OCI-LY1 (cell line): ENCODE results near the gene CKMT2.

ENCODE experiments used
- H2AFZ ChIP-seq: fragments of 200-600 bp; sonication (generic), shearing (Covaris generic); 2 replicates; pipeline ENCODE4 v1.6.0; 2014; ENCODE audit warnings: antibody characterized with exemption, mild to moderate bottlenecking, low read length
- H3F3A ChIP-seq: fragments of 200-600 bp; sonication (generic), shearing (Covaris generic); 2 replicates; pipeline ENCODE4 v1.6.0; 2014; ENCODE audit warnings: mild to moderate bottlenecking, antibody characterized with exemption, low read length, moderate library complexity; ENCODE audit not compliant: insufficient read depth
- H3K27ac ChIP-seq: fragments of 200-600 bp; sonication (generic); 2 replicates; pipeline ENCODE4 v1.5.1; 2014; ENCODE audit warnings: low read length, mixed run types, mild to moderate bottlenecking, low read depth; ENCODE audit not compliant: poor library complexity, severe bottlenecking
- H3K27me3 ChIP-seq: fragments of 200-600 bp; sonication (generic); 2 replicates; pipeline ENCODE4 v1.6.0; 2014; ENCODE audit warnings: antibody characterized with exemption, mild to moderate bottlenecking, low read length, moderate library complexity; ENCODE audit not compliant: insufficient read depth
- H3K36me3 ChIP-seq: fragments of 200-600 bp; sonication (generic); 2 replicates; pipeline ENCODE4 v1.6.1; 2014; ENCODE audit warnings: mild to moderate bottlenecking, antibody characterized with exemption, low read length, moderate library complexity, mixed read lengths; ENCODE audit not compliant: insufficient read depth
- H3K4me1 ChIP-seq: fragments of 200-600 bp; sonication (generic); 2 replicates; pipeline ENCODE4 v1.5.1; 2014; ENCODE audit warnings: mild to moderate bottlenecking, low read length, moderate library complexity; ENCODE audit not compliant: insufficient read depth, severe bottlenecking
- H3K4me2 ChIP-seq: fragments of 200-600 bp; sonication (generic), shearing (Covaris generic); 2 replicates; pipeline ENCODE4 v1.6.1; 2014; ENCODE audit warnings: low read length
- H3K4me3 ChIP-seq: fragments of 200-600 bp; sonication (generic); 2 replicates; pipeline ENCODE4 v1.5.1; 2014; ENCODE audit warnings: low read length, low read depth, mild to moderate bottlenecking, mixed read lengths; ENCODE audit not compliant: poor library complexity, severe bottlenecking
- H3K79me2 ChIP-seq: fragments of 200-600 bp; shearing (Covaris generic); 2 replicates; pipeline ENCODE4 v1.6.1; 2016; ENCODE audit warnings: mixed run types, low read length, mixed read lengths; ENCODE audit not compliant: insufficient read depth
- H3K9ac ChIP-seq: fragments of 200-600 bp; sonication (generic), shearing (Covaris generic); 2 replicates; pipeline ENCODE4 v1.6.1; 2014; ENCODE audit warnings: mild to moderate bottlenecking, low read length, mixed read lengths
- H3K9me2 ChIP-seq: fragments of 200-600 bp; sonication (generic), shearing (Covaris generic); 2 replicates; pipeline ENCODE4 v1.6.1; 2014; ENCODE audit warnings: low read depth, mild to moderate bottlenecking, low read length, mixed read lengths
- H3K9me3 ChIP-seq: fragments of 200-600 bp; shearing (Covaris generic); 2 replicates; pipeline ENCODE4 v1.6.1; 2014; ENCODE audit warnings: low read length, mixed read lengths
- H4K20me1 ChIP-seq: fragments of 200-600 bp; sonication (generic), shearing (Covaris generic); 2 replicates; pipeline ENCODE4 v1.6.0; 2016; ENCODE audit warnings: mild to moderate bottlenecking, low read length; ENCODE audit not compliant: insufficient read depth
- EZH2 ChIP-seq: fragments of 200-600 bp; sonication (generic), shearing (Covaris generic); IDR thresholded peaks from 2 replicates; pipeline ENCODE4 v1.8.0; 2017; ENCODE audit warnings: borderline replicate concordance, mixed run types, mild to moderate bottlenecking, antibody characterized with exemption, low read length, moderate library complexity, mixed read lengths
- TF ChIP-seq, protein P1 (sequence below): fragments of 200-600 bp; sonication (generic), shearing (Covaris generic); IDR thresholded peaks from 2 replicates; pipeline ENCODE4 v1.5.1; 2017; ENCODE audit warnings: mild to moderate bottlenecking, antibody characterized with exemption, low read length, moderate library complexity, mixed read lengths

Gene CKMT2

DNA sequence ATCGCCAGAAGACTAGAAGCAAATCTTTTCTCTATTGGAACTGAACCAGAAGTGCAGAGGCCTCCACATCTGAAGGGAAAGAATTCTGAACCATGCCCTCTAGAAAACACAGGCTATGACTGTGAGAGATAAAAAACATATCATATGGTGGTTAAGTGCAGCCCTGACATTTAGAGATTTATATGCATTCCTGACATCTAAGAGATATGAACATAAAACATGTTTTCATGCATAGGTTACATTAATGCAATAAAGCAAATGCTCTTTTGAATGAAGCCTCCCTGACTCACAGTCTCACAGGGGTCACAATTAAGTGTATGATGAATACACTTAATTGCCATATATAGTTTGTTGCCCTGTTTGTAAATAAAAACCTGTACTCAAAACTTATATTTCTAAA, 28.9 kb upstream of the CKMT2 start:
- H3K4me3 ChIP-seq: no peak overlapping the region
- H3K9me3 ChIP-seq: no peaks in the 10 kb centered on the region
- H3K4me1 ChIP-seq: no peaks in the 10 kb centered on the region
- H2AFZ ChIP-seq: no peak overlapping the region
- no peaks in the 10 kb centered on the region for H3K27me3 ChIP-seq
- H3K4me2 ChIP-seq: no peak overlapping the region
- no peaks in the 10 kb centered on the region for H4K20me1 ChIP-seq
- H3K27ac ChIP-seq: no peak overlapping the region
- H3K9ac ChIP-seq: no peak overlapping the region
- TF ChIP-seq, protein P1, sequence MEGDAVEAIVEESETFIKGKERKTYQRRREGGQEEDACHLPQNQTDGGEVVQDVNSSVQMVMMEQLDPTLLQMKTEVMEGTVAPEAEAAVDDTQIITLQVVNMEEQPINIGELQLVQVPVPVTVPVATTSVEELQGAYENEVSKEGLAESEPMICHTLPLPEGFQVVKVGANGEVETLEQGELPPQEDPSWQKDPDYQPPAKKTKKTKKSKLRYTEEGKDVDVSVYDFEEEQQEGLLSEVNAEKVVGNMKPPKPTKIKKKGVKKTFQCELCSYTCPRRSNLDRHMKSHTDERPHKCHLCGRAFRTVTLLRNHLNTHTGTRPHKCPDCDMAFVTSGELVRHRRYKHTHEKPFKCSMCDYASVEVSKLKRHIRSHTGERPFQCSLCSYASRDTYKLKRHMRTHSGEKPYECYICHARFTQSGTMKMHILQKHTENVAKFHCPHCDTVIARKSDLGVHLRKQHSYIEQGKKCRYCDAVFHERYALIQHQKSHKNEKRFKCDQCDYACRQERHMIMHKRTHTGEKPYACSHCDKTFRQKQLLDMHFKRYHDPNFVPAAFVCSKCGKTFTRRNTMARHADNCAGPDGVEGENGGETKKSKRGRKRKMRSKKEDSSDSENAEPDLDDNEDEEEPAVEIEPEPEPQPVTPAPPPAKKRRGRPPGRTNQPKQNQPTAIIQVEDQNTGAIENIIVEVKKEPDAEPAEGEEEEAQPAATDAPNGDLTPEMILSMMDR: no peak
- TF ChIP-seq EZH2: no peak
- no peaks in the 10 kb centered on the region for H3F3A ChIP-seq
- no peaks in the 10 kb centered on the region for H3K36me3 ChIP-seq
- no peaks in the 10 kb centered on the region for H3K9me2 ChIP-seq
- H3K79me2 ChIP-seq: no peaks in the 10 kb centered on the region

DNA sequence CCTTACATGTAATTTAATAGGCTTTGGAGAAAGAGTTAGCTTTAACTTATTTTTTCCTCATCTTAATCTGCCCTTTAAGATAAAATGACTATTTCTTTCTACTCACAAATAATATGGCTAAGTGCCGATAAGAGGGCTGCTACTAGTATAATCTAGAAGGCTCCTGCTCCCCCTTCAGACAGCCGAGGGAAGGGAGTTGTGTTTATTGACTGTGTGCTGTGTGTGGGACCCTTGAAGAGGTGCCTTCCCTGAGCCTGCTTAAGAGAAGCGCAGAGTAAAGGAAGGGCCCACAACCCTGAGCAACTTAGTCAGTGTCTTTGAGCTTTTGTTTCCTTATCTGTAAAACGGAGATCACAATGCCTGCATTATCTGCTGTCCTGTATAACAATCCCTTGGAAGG, 28.1 kb upstream of the CKMT2 start:
- Histone ChIP-seq H3K9me2 (no peaks in the 10 kb centered on the region), H3K27me3 (no peaks in the 10 kb centered on the region), H2AFZ (no peak overlapping the region), H3K4me3 (no peak overlapping the region), H3K9me3 (no peaks in the 10 kb centered on the region), H3F3A (no peaks in the 10 kb centered on the region), H4K20me1 (no peaks in the 10 kb centered on the region), H3K9ac (no peak overlapping the region), H3K36me3 (no peaks in the 10 kb centered on the region), H3K27ac (no peak overlapping the region), H3K4me2 (no peak overlapping the region), H3K79me2 (no peaks in the 10 kb centered on the region), H3K4me1 (no peaks in the 10 kb centered on the region)
- TF ChIP-seq, protein P1: peak; percentile 15; the same call in 1 of the 2 replicates
- no peak for TF ChIP-seq EZH2

DNA sequence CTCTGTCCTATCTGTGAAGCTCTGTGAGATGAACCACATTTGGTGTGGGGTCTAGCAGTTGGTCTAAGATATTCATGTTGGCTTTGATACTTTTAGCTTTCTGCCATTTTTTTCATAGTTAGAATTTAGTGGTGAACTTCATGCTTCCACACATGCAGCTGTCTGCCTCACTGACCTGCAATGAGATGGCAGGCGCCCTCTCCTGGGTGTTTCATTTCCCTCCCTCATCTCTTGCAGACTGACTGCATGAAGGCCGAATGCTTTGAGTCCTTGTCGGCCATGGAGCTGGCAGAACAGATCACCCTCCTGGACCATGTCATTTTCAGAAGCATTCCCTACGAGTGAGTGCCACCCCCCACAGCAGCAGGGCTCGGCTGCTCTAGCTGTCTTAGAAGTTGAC, 26.1 kb upstream of the CKMT2 start:
- Histone ChIP-seq H3K36me3 (no peaks in the 10 kb centered on the region), H3K4me1 (peaks cover under 1% of the 10 kb centered on the region), H3K4me2 (no peak overlapping the region), H3K79me2 (no peaks in the 10 kb centered on the region), H4K20me1 (no peaks in the 10 kb centered on the region), H2AFZ (no peak overlapping the region), H3F3A (no peaks in the 10 kb centered on the region), H3K27ac (no peak overlapping the region), H3K4me3 (no peak overlapping the region), H3K9me3 (no peaks in the 10 kb centered on the region), H3K27me3 (peaks cover 7% of the 10 kb centered on the region), H3K9me2 (no peaks in the 10 kb centered on the region), H3K9ac (no peak overlapping the region)
- TF ChIP-seq EZH2: no peak
- TF ChIP-seq, protein P1: peak; percentile 57
